Parathyroid adenoma (tissue), 2 donors: ENCODE results near the gene CLCN5.

Source experiments
- H2AFZ ChIP-seq: fragments of 300-600 bp; sonication (generic); one replicate; pipeline ENCODE4 v1.7.0; 2017; ENCODE audit warnings: antibody characterized with exemption, mild to moderate bottlenecking
- H3K27ac ChIP-seq: fragments of 300-600 bp; sonication (generic); one replicate; pipeline ENCODE4 v1.7.0; 2017
- H3K27me3 ChIP-seq: fragments of 300-600 bp; sonication (generic); one replicate; pipeline ENCODE4 v1.7.0; 2017; ENCODE audit warnings: low read length; ENCODE audit not compliant: control insufficient read depth, insufficient read depth
- H3K36me3 ChIP-seq: fragments of 300-600 bp; sonication (generic); one replicate; pipeline ENCODE4 v1.7.0; 2017; ENCODE audit warnings: low read length; ENCODE audit not compliant: control insufficient read depth, insufficient read depth
- H3K4me1 ChIP-seq: fragments of 300-600 bp; sonication (generic); one replicate; pipeline ENCODE4 v1.7.0; 2017; ENCODE audit warnings: control low read depth
- H3K4me2 ChIP-seq: fragments of 300-600 bp; sonication (generic); one replicate; pipeline ENCODE4 v1.7.0; 2017; ENCODE audit warnings: low read length
- H3K4me3 ChIP-seq: fragments of 300-600 bp; sonication (generic); one replicate; pipeline ENCODE4 v1.7.0; 2017; ENCODE audit warnings: low read depth, low read length
- H3K79me2 ChIP-seq: fragments of 300-600 bp; sonication (generic); one replicate; pipeline ENCODE4 v1.7.0; 2017; ENCODE audit warnings: control low read depth
- H3K9ac ChIP-seq: fragments of 300-600 bp; sonication (generic); one replicate; pipeline ENCODE4 v1.7.0; 2017; ENCODE audit warnings: mild to moderate bottlenecking
- H3K9me3 ChIP-seq: fragments of 300-600 bp; sonication (generic); one replicate; pipeline ENCODE4 v1.7.0; 2017; ENCODE audit warnings: low read length; ENCODE audit not compliant: control insufficient read depth
- CTCF ChIP-seq: fragments of 300-600 bp; sonication (generic); IDR thresholded peaks from one replicate; pipeline ENCODE4 v1.7.0; 2017; ENCODE audit warnings: antibody characterized with exemption, mild to moderate bottlenecking
- donor health status: primary hyperparathyroidism.

Gene CLCN5

GRCh38 chrX:49949961-49950360 is 27.6 kb downstream of the CLCN5 start:
- Histone ChIP-seq H2AFZ (no peak overlapping the region), H3K9ac (no peak overlapping the region), H3K27me3 (no peaks in the 10 kb centered on the region), H3K4me1 (peaks cover 2% of the 10 kb centered on the region), H3K36me3 (no peaks in the 10 kb centered on the region), H3K4me2 (no peak overlapping the region), H3K9me3 (no peaks in the 10 kb centered on the region), H3K27ac (no peak overlapping the region), H3K79me2 (no peaks in the 10 kb centered on the region), H3K4me3 (no peak overlapping the region)
- no peak for TF ChIP-seq CTCF

GRCh38 chrX:49951524-49952193 is 29.3 kb downstream of the CLCN5 start:
- H3K9me3 ChIP-seq = no peaks in the 10 kb centered on the region
- H3K4me3 ChIP-seq = no peak overlapping the region
- peaks cover 2% of the 10 kb centered on the region for H3K4me1 ChIP-seq
- no peak overlapping the region for H3K27ac ChIP-seq
- no peaks in the 10 kb centered on the region for H3K79me2 ChIP-seq
- no peak overlapping the region for H3K4me2 ChIP-seq
- H2AFZ ChIP-seq = peak overlapping the region; percentile 53
- H3K9ac ChIP-seq = no peak overlapping the region
- H3K27me3 ChIP-seq = no peaks in the 10 kb centered on the region
- TF ChIP-seq CTCF = no peak
- no peaks in the 10 kb centered on the region for H3K36me3 ChIP-seq

GRCh38 chrX:49956313-49956712 is 33.9 kb downstream of the CLCN5 start:
- Histone ChIP-seq H3K9me3 (no peaks in the 10 kb centered on the region), H3K27ac (no peak overlapping the region), H3K27me3 (no peaks in the 10 kb centered on the region), H3K4me1 (peaks cover 2% of the 10 kb centered on the region), H3K4me2 (no peak overlapping the region), H2AFZ (no peak overlapping the region), H3K36me3 (no peaks in the 10 kb centered on the region), H3K9ac (no peak overlapping the region), H3K4me3 (no peak overlapping the region), H3K79me2 (no peaks in the 10 kb centered on the region)
- TF ChIP-seq CTCF = no peak

GRCh38 chrX:49958727-49959485 is 36.5 kb downstream of the CLCN5 start:
- Histone ChIP-seq H2AFZ (no peak overlapping the region), H3K9me3 (no peaks in the 10 kb centered on the region), H3K4me2 (no peak overlapping the region), H3K4me3 (no peak overlapping the region), H3K36me3 (no peaks in the 10 kb centered on the region), H3K4me1 (peaks cover 2% of the 10 kb centered on the region), H3K27me3 (no peaks in the 10 kb centered on the region), H3K9ac (no peak overlapping the region), H3K27ac (no peak overlapping the region), H3K79me2 (no peaks in the 10 kb centered on the region)
- TF ChIP-seq CTCF = no peak
